HFFc6 (cell line): ENCODE measurements around the gene MYO7A. TPM values are rescaled to one million over a fixed set of nuclear protein-coding genes. Genes with fewer than 3 reads are reported as not detected.

ENCODE experiments used
- DNase-seq: peaks from one replicate; pipeline ENCODE4 v3.0.0-alpha.2; 2018
- H3K27ac Mint-ChIP-seq: 2 replicates; pipeline ENCODE4 v1.8.0; 2020; ENCODE audit warnings: mild to moderate bottlenecking, mixed read lengths
- H3K27me3 Mint-ChIP-seq: 2 replicates; pipeline ENCODE4 v1.8.0; 2021; ENCODE audit warnings: mild to moderate bottlenecking, moderate library complexity, mixed read lengths; ENCODE audit not compliant: insufficient read depth
- H3K36me3 Mint-ChIP-seq: 2 replicates; pipeline ENCODE4 v1.8.0; 2021; ENCODE audit warnings: low read depth, mixed read lengths
- H3K4me1 Mint-ChIP-seq: 2 replicates; pipeline ENCODE4 v1.8.0; 2020; ENCODE audit warnings: low read depth, mixed read lengths
- H3K4me3 Mint-ChIP-seq: 2 replicates; pipeline ENCODE4 v1.8.0; 2020; ENCODE audit warnings: mild to moderate bottlenecking, moderate library complexity, mixed read lengths
- H3K9me3 Mint-ChIP-seq: 2 replicates; pipeline ENCODE4 v1.8.0; 2020; ENCODE audit warnings: mild to moderate bottlenecking, mixed read lengths
- CTCF ChIP-seq: fragments of 200-600 bp; sonication (generic); IDR thresholded peaks from 2 replicates; pipeline ENCODE4 v1.5.0; 2021; ENCODE audit warnings: antibody characterized with exemption, mild to moderate bottlenecking
- total RNA-seq, 6 experiments: library from RNA; stranded (reverse); fragmentation: NEBNext Ultra II Directional; extraction: Animal tissue kit (Norgen Biotek cat#: 25700); gene quantifications; 2 replicates in 1 of 6; 3 replicates in 5 of 6; pipeline ENCODE4 v1.2.3, GENCODE V29; 2021

MYO7A gene
- total RNA-seq, 6 experiments from 2014 or later, result 0.05 to 0.09 TPM; not detected in 4

- H3K27ac Mint-ChIP-seq, result no peak overlapping the region
- no peak overlapping the region for H3K4me3 Mint-ChIP-seq
- no peaks in the 10 kb centered on the region for H3K9me3 Mint-ChIP-seq
- peaks cover 24% of the 10 kb centered on the region for H3K27me3 Mint-ChIP-seq
- H3K4me1 Mint-ChIP-seq, result no peaks in the 10 kb centered on the region
- H3K36me3 Mint-ChIP-seq, result no peaks in the 10 kb centered on the region
- TF ChIP-seq CTCF, result no peak
- no peak for DNase-seq
Observed at GRCh38 chr11:77211040-77211451, 83.0 kb downstream of the MYO7A start.

GRCh38 chr11:77211594-77212251 is 83.7 kb downstream of the MYO7A start:
- Mint-ChIP-seq H3K9me3 (no peaks in the 10 kb centered on the region), H3K27ac (no peak overlapping the region), H3K4me3 (no peak overlapping the region), H3K4me1 (no peaks in the 10 kb centered on the region), H3K36me3 (no peaks in the 10 kb centered on the region), H3K27me3 (peaks cover 23% of the 10 kb centered on the region)
- no peak for DNase-seq
- no peak for TF ChIP-seq CTCF

- H3K27ac Mint-ChIP-seq, result no peak overlapping the region
- no peaks in the 10 kb centered on the region for H3K4me1 Mint-ChIP-seq
- no peak for TF ChIP-seq CTCF
- no peak for DNase-seq
- H3K36me3 Mint-ChIP-seq, result no peaks in the 10 kb centered on the region
- H3K9me3 Mint-ChIP-seq, result no peaks in the 10 kb centered on the region
- H3K4me3 Mint-ChIP-seq, result no peak overlapping the region
- H3K27me3 Mint-ChIP-seq, result peaks cover 19% of the 10 kb centered on the region
Observed at GRCh38 chr11:77212314-77213007, 84.4 kb downstream of the MYO7A start.

GRCh38 chr11:77213029-77213579 is 85.1 kb downstream of the MYO7A start:
- H3K4me3 Mint-ChIP-seq, result no peak overlapping the region
- H3K27ac Mint-ChIP-seq, result no peak overlapping the region
- no peak for TF ChIP-seq CTCF
- no peak for DNase-seq
- no peaks in the 10 kb centered on the region for H3K4me1 Mint-ChIP-seq
- peaks cover 15% of the 10 kb centered on the region for H3K27me3 Mint-ChIP-seq
- no peaks in the 10 kb centered on the region for H3K36me3 Mint-ChIP-seq
- no peaks in the 10 kb centered on the region for H3K9me3 Mint-ChIP-seq

GRCh38 chr11:77213589-77214428 is 85.8 kb downstream of the MYO7A start:
- H3K27ac Mint-ChIP-seq, result no peak overlapping the region
- TF ChIP-seq CTCF, result no peak
- H3K36me3 Mint-ChIP-seq, result no peaks in the 10 kb centered on the region
- H3K9me3 Mint-ChIP-seq, result no peaks in the 10 kb centered on the region
- H3K27me3 Mint-ChIP-seq, result peaks cover 13% of the 10 kb centered on the region
- H3K4me1 Mint-ChIP-seq, result no peaks in the 10 kb centered on the region
- H3K4me3 Mint-ChIP-seq, result no peak overlapping the region
- DNase-seq, result no peak
